ENCODE measurements around the gene FAM169A. TPM values are rescaled to one million over a fixed set of nuclear protein-coding genes. Genes with fewer than 3 reads are reported as not detected.

The FAM169A gene
- total RNA-seq, 6 experiments from 2014 or later: 0.02 to 0.07 TPM; not detected in 4

GRCh38 chr5:74897049-74897448, 30.9 kb upstream of the FAM169A start:
- Mint-ChIP-seq H3K4me3 (no peak overlapping the region), H3K9me3 (peaks cover 6% of the 10 kb centered on the region; the same call in 1 of the 2 replicates), H3K4me1 (ENCODE audit: low read depth) (peaks cover 8% of the 10 kb centered on the region), H3K36me3 (ENCODE audit: low read depth) (no peaks in the 10 kb centered on the region), H3K27me3 (ENCODE audit: insufficient read depth) (peaks cover under 1% of the 10 kb centered on the region), H3K27ac (no peak overlapping the region)
- no peak for DNase-seq
- TF ChIP-seq CTCF (IDR thresholded peaks at IDR 0.05): no peak

- peaks cover 8% of the 10 kb centered on the region for H3K4me1 Mint-ChIP-seq (ENCODE audit: low read depth)
- no peaks in the 10 kb centered on the region for H3K36me3 Mint-ChIP-seq (ENCODE audit: low read depth)
- DNase-seq: peak; percentile 69
- H3K4me3 Mint-ChIP-seq: no peak overlapping the region
- H3K27me3 Mint-ChIP-seq (ENCODE audit: insufficient read depth): no peaks in the 10 kb centered on the region
- H3K27ac Mint-ChIP-seq: peak overlapping the region; percentile 31; the same call in 1 of the 2 replicates
- peaks cover 6% of the 10 kb centered on the region; the same call in 1 of the 2 replicates for H3K9me3 Mint-ChIP-seq
- TF ChIP-seq CTCF (IDR thresholded peaks at IDR 0.05): no peak
These were observed 29.7 kb upstream of the FAM169A start for GRCh38 chr5:74895906-74896305.

GRCh38 chr5:74894351-74894750, 28.2 kb upstream of the FAM169A start:
- H3K27me3 Mint-ChIP-seq (ENCODE audit: insufficient read depth): peaks cover 5% of the 10 kb centered on the region; the same call in 1 of the 2 replicates
- DNase-seq: no peak
- no peak overlapping the region for H3K4me3 Mint-ChIP-seq
- H3K36me3 Mint-ChIP-seq (ENCODE audit: low read depth): no peaks in the 10 kb centered on the region
- no peak for TF ChIP-seq CTCF (IDR thresholded peaks at IDR 0.05)
- peaks cover 8% of the 10 kb centered on the region for H3K4me1 Mint-ChIP-seq (ENCODE audit: low read depth)
- peaks cover 6% of the 10 kb centered on the region; the same call in 1 of the 2 replicates for H3K9me3 Mint-ChIP-seq
- H3K27ac Mint-ChIP-seq: no peak overlapping the region

GRCh38 chr5:74892921-74893320, 26.7 kb upstream of the FAM169A start:
- Mint-ChIP-seq H3K36me3 (ENCODE audit: low read depth) (no peaks in the 10 kb centered on the region), H3K27me3 (ENCODE audit: insufficient read depth) (peaks cover 8% of the 10 kb centered on the region), H3K4me3 (no peak overlapping the region), H3K9me3 (peaks cover 6% of the 10 kb centered on the region; the same call in 1 of the 2 replicates), H3K4me1 (ENCODE audit: low read depth) (peaks cover 8% of the 10 kb centered on the region), H3K27ac (no peak overlapping the region)
- no peak for TF ChIP-seq CTCF (IDR thresholded peaks at IDR 0.05)
- DNase-seq: no peak

GRCh38 chr5:74889523-74890105, 23.4 kb upstream of the FAM169A start:
- Mint-ChIP-seq H3K4me3 (no peak overlapping the region), H3K36me3 (ENCODE audit: low read depth) (no peaks in the 10 kb centered on the region), H3K27ac (no peak overlapping the region), H3K9me3 (peaks cover 4% of the 10 kb centered on the region; the same call in 1 of the 2 replicates), H3K27me3 (ENCODE audit: insufficient read depth) (peaks cover 12% of the 10 kb centered on the region), H3K4me1 (ENCODE audit: low read depth) (no peaks in the 10 kb centered on the region)
- TF ChIP-seq CTCF (IDR thresholded peaks at IDR 0.05): no peak
- DNase-seq: no peak
